CD4-positive, alpha-beta T cell treated with Interleukin-1 beta for 1 hour (primary cell): ENCODE data around the gene STIP1.
"Not testable (repeated sequence)": the region's sequence is repeated elsewhere in the genome, so short reads cannot be mapped to it uniquely, and the experiment has no call there.

Experiments
- DNase-seq, 2 donors: peaks; one replicate each; pipeline ENCODE4 v3.0.0-alpha.2; 2020 to 2022

The STIP1 gene

DNA sequence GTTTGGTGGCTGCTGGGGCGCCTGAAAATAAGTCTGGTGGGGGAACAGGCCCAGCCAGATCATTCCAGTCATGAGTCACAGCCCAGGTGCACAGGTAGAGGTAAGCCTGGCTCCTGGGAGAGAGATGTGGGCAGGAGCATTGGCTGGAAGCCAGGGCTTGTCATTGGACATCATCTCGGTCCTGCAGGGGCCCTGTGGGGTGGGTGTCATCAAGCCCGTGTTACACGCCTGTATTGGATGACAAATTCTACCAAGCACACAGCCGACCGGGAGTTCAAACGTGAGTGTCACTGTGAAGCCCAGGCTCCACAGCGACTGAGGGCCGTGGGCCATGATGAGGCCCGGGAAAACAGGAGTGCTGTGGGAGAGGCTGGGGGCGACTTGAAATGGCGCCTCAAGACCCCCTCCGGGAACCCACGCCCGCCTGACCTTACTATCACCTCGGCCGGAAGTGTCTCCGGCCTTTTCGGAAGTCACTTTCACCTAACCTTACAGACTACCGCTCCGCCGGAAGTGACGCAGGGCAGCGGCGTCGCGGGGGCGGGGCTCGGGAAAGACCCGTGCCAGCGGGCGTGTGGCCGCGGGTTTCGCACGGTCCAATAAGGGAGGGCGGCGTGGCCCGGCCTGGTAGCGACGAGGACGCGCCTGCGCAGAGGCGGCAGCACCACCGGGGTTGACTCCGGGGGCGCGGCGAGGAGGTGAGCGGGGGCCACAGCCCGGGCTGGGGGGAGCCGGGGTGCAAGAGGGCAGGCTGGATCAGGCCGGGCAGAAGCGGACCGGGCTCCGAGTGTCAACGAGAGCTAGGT is 54.7 kb downstream of the STIP1 start, which contains the start of gene FKBP2:
TSS of gene FKBP2 (plus strand) at position 661 of the 806 bp plus-strand sequence. CDS start 1,293 bp downstream, outside the sequence.
- DNase-seq: peak; percentile 99

- peak in 1 of 2 donors; percentile 100 for DNase-seq
Measured at GRCh38 chr11:64241241-64241490, 55.2 kb downstream of the STIP1 start.

GRCh38 chr11:64241491-64242374 is 55.8 kb downstream of the STIP1 start:
- DNase-seq: peak; percentile 16 to 99

DNA sequence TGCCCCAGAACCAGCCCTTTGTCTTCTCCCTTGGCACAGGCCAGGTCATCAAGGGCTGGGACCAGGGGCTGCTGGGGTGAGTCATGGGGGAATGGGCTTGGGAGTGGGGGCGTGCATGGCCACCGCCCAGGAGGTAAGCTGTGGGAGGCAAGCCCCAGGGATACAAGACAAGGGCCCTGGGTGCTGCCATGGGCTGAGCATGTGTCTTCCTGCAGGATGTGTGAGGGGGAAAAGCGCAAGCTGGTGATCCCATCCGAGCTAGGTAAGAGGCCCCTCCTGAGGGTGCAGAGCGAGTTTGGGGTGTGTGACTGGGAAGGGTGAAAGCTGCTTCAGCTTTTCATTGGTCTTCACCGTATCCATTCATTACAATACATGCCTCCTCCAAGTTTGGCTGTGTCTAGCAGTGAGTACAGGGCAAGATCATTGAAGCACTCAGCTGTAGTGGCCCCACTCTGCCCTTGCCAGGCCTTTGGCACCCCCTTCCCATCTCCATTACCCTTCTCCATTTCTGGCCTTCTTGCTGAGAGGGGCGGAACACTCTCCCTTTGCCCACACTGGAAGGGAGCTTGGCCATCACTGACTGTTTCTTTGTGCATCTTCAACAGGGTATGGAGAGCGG is 57.4 kb downstream of the STIP1 start:
- DNase-seq: no peak

DNA sequence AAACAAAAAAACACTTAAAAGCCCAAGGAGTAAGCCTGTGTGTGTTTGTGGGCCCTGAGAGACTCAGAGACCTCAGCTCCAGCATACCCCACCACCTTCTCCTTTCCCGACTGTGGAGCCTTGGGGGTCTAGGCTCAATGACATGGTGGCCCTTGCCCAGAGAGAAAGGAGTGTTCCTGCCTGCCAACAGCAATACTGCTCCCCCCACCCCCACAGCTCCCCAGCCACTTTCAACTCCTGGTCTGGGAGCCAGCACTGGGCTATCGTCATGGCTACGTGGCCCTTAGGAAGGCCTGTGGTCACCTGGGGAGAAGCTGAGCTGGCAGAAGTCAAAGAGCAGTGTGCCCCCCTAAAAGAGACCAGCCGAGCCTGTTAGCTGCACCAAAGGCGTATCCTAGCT is 58.1 kb downstream of the STIP1 start:
- DNase-seq: no peak

DNA sequence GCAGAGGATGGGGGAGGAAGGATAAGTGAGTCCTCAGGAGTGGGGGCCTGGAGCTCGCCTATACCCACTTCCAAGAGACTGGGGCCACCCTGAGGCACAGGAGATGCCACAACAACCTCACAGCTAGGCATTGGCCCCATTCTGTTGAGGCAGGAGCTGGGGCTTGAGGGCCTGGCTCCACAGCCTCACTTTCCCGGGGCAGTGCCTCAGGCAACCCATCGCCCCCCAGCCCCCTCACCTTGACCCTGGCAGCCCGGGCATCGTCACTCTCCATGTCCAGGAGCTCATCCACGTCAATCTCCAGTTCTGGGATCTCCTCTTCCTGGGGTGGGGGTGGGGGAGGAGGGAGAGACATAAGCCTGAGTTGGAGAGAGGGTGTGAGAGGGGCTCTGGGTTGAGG is 59.0 kb downstream of the STIP1 start:
- DNase-seq: no peak

DNA sequence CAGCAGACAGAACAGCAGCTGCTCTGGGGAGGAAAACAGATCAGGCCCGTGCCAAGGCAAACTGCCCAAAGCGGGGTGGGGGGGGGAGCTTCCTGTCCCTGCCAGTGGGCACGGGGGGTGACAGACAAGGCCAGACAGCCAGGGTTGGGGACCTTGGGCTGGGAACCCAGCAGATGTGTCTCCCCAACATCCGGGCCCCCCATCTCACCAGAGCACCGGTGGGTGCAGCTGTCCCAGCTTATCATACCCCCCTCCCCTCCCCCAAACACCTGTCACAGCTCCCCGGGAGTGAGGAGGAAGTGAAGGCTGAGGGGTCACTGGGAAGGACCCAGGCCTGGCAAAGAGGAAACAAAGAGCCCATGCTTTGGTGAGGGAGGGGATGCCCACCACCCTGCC is 59.4 kb downstream of the STIP1 start:
- DNase-seq: peak; percentile 55 to 64

DNA sequence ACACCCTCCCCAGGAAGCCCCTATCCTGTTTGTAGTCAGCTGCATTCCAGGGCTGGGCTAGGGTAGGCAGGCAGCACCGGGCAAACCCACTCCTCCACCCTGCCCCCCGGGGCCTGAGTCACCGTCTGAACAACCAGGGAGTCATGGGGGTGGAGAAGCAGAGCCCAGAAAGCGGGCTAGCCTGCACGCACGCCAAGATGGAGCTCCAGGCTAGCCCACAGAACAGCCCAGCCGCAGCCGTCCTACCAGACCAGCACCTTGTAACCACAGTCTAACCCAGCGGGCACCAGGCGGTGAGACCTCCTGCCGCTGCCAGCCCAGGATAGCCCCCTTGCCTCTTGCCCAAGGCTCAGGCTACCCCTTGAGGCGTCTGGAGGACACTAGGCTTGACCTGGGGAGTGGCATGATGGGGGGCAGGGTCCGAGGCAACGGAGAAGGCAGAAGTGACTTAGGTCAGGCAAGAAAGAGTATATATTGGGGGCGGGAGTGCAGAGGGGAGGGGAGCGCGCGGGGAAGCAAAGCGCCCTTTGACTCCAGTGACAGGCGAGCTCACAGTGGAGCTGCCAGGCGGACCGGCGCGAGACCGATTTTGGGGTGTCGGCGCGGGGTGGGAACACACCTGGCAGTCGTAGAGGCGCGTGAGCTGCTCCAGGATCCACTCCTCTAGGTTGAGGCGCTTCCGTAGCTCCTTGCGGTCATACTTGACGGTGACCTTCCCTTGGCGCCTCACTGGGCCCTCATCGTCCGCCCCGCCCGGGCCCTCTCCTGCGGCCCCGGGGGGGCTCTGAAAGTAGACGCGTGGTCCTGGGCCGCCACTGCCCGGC is 60.0 kb downstream of the STIP1 start:
- peak; percentile 66 to 79 for DNase-seq

GRCh38 chr11:64246621-64246870 is 60.6 kb downstream of the STIP1 start:
- not testable (repeated sequence) for DNase-seq

GRCh38 chr11:64246871-64247728 is 61.1 kb downstream of the STIP1 start, which contains the start of gene PPP1R14B:
PPP1R14B (minus strand) TSS chr11:64246943; CDS start chr11:64246673, 270 bp downstream.
- peak; percentile 81 to 82 for DNase-seq

- DNase-seq: no peak
Measured at GRCh38 chr11:64247729-64248531, 62.0 kb downstream of the STIP1 start.

GRCh38 chr11:64248578-64248977 is 62.6 kb downstream of the STIP1 start:
- no peak for DNase-seq

- DNase-seq: no peak
Measured at GRCh38 chr11:64249038-64249437, 63.1 kb downstream of the STIP1 start.

DNA sequence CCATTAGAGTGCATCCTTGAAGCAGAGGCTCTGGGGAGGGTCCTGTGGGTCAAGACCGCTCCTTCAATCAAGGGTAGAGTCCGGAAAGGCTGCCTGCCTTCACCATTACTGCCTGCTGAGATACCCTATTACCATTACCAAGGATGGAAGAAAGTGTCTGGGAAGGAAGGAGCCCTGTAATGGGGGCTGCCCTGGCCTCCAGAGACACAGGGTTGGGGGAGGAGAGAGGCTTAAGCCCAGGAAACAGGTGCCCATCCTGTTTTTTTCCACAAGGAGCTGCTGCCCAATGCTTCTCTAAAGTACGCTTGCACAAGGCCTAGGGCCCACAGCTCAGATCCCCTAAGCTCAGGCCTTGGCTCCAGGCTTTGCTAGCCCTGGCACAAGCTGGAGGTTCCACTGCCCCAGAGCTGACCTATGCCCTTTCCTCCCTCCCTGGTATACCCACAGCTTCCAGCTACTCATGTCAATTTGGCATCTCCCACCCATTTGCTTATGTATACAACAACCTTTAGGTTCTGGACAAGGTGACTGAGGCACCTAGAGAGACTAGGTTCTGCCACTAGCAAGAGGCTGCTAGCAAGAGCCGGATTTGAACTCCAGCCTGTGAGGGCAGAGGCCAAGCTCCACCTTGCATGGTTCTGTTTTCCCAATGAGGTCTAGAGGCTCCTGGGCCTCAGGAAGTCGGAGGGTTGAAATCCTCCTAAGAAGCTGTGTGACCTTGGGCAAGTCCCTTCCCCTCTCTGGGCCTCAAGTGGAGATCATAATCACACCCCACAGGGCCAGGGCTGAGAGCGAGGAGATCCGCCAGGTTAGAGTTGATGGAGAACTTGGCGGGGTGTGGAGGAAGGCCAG is 63.8 kb downstream of the STIP1 start:
- no peak for DNase-seq

GRCh38 chr11:64250415-64251015 is 64.5 kb downstream of the STIP1 start:
- DNase-seq: no peak

GRCh38 chr11:64251016-64251752 is 65.2 kb downstream of the STIP1 start, which contains the start of gene PLCB3:
PLCB3 (plus strand) TSS chr11:64251530; CDS start chr11:64251650, 120 bp downstream.
- peak; percentile 63 to 70 for DNase-seq

DNA sequence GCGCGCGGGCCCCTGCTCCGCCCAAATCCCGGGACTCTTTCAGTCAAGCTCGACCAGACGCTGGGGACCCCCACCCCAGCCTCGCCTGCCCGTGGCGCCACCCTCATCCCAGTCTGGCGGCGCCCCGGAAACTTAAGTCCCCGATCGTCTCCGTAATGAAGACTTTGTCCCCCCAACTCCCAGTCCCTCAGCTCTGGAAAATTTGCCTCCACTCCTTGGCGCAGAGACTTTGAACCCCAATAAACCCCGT is 65.7 kb downstream of the STIP1 start:
- no peak for DNase-seq

DNA sequence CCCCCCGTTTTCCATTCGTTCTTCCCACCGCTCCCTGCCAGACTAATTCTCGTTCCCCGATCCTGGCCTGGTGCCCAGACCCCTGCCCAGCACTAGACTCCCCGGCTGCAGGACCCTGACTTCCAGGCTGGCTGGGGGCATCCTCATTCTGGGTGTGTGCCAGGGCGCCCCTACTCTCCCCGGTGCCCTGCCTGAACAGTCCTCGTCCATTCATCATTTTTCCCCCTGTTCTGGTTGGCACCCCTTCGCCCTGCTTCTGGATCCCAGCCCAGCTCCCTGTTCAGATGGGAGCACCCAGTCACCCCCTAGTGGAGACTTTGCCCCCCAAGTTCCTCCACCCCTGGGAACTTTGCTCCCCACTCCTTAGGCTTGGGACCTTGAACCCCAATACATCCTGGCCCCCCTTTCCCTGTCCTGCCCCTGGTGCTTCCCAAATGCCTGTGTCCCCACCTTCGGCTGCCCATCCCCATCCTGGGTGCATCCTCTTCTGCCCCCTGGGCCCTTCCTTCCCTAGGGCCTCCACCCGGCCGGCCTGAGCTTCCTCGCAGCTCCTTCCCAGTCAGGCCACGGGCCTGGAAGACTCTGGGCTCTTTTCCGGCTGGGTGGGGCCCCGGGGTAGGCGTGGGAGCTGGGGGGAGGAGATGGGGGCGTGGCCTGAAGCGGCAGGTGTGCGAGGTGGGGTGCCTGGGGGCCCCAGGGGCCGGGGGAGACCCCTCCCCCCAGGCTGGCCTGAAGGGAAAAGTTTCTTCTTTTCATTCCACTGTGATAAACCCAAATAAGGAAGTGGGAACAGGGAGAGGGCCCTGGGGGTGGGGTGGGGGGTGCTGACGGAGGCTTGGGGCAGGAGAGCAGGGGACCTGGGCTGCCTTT is 66.3 kb downstream of the STIP1 start:
- no peak for DNase-seq
